GM12878 (cell line): ENCODE measurements around the gene RNF186. TPM values are rescaled to one million over a fixed set of nuclear protein-coding genes. Genes with fewer than 3 reads are reported as not detected.

Experiments
- ATAC-seq: fragments of 200-7000 bp; cut with Tn5 transposase; 3 replicates; pipeline ENCODE4 v1.9.1; 2020; ENCODE audit warnings: mild to moderate bottlenecking, moderate library complexity
- BruUV-seq: library from RNA; stranded (reverse); fragments of 400-500 nt; replicated peaks from 2 replicates; lab custom pipeline; 2021; lab: Mats Ljungman, UMichigan
- CTCF ChIA-PET: fragments of 300-600 bp; sonication (Branson Sonifier 250); formaldehyde crosslinking; extraction: SDS; loops from one replicate; lab custom pipeline; 2021; ENCODE audit warnings: inconsistent platforms; lab: Yijun Ruan, JAX
- POLR2A ChIA-PET: fragments of 350-600 bp; formaldehyde crosslinking; extraction: SDS; loops from one replicate; lab custom pipeline; 2021; ENCODE audit warnings: inconsistent platforms; lab: Charles Lee
- RAD21 ChIA-PET: fragments of 300-600 bp; sonication (Branson Sonifier 250); formaldehyde crosslinking; loops from one replicate; lab custom pipeline; 2023; ENCODE audit warnings: antibody characterized with exemption; ENCODE audit not compliant: unreplicated experiment; lab: Charles Lee
- SMC1A ChIA-PET: fragments of 300-600 bp; sonication (Branson Sonifier 250); formaldehyde crosslinking; loops from one replicate; lab custom pipeline; 2023; ENCODE audit not compliant: unreplicated experiment, uncharacterized antibody; lab: Charles Lee
- DNase-seq: peaks from one replicate; pipeline ENCODE4 v3.0.0-alpha.2; 2011; ENCODE audit warnings: low read depth, low spot score
- FAIRE-seq: peaks from 3 replicates; lab custom pipeline; 2011; peaks lifted over from hg19 to GRCh38; lab: Jason Lieb, UNC
- H2AFZ ChIP-seq: 2 replicates; pipeline ENCODE4 v1.6.0; 2011; ENCODE audit warnings: low read depth, low read length, control low read depth; ENCODE audit not compliant: control insufficient read depth
- H3K27ac ChIP-seq: 2 replicates; pipeline ENCODE4 v1.5.1; 2011; ENCODE audit warnings: control low read depth; ENCODE audit not compliant: control insufficient read depth, insufficient read depth
- H3K27me3 ChIP-seq, 2 experiments: replicated peaks in 1 of 2; 2 replicates each; pipeline versions ENCODE4 v1.6.0 to v1.6.1; 2011; ENCODE audit warnings: low read length in 1 of 2; ENCODE audit not compliant: control insufficient read depth in 2 of 2, insufficient read depth in 2 of 2
- H3K36me3 ChIP-seq, 2 experiments: 2 replicates each; pipeline ENCODE4 v1.5.1; 2011; ENCODE audit warnings: low read length in 1 of 2; ENCODE audit not compliant: control insufficient read depth in 2 of 2, insufficient read depth in 2 of 2
- H3K4me1 ChIP-seq: 2 replicates; pipeline ENCODE4 v1.6.1; 2011; ENCODE audit warnings: mild to moderate bottlenecking, low read length, moderate library complexity, mixed read lengths; ENCODE audit not compliant: control insufficient read depth, insufficient read depth
- H3K4me2 ChIP-seq: 2 replicates; pipeline ENCODE4 v1.6.0; 2011; ENCODE audit warnings: control low read depth; ENCODE audit not compliant: control insufficient read depth, insufficient read depth
- H3K4me3 ChIP-seq: fragments of 200-600 bp; sonication (generic); 2 replicates; pipeline ENCODE4 v1.5.1; 2016
- H3K79me2 ChIP-seq: 2 replicates; pipeline ENCODE4 v1.6.0; 2011; ENCODE audit warnings: low read length; ENCODE audit not compliant: control insufficient read depth, insufficient read depth
- H3K9ac ChIP-seq: 2 replicates; pipeline ENCODE4 v1.8.0; 2011; ENCODE audit warnings: low read length, control low read depth, mixed read lengths; ENCODE audit not compliant: control insufficient read depth, insufficient read depth
- H3K9me3 ChIP-seq: replicated peaks from 3 replicates; pipeline ENCODE4 v1.5.1; 2011; ENCODE audit warnings: mild to moderate bottlenecking, low read length; ENCODE audit not compliant: control insufficient read depth, insufficient read depth
- H4K20me1 ChIP-seq: 2 replicates; pipeline ENCODE4 v1.6.0; 2011; ENCODE audit not compliant: control insufficient read depth, insufficient read depth
- BCL11A ChIP-seq: IDR thresholded peaks from 2 replicates; pipeline ENCODE4 v1.6.1; 2011; ENCODE audit warnings: low read depth, low read length
- BMI1 ChIP-seq: fragments of 450-650 bp; IDR thresholded peaks from 2 replicates; pipeline ENCODE4 v1.6.1; 2016; ENCODE audit warnings: mild to moderate bottlenecking, moderate library complexity, borderline replicate concordance
- RB1 ChIP-seq: fragments of 450-650 bp; formaldehyde crosslinking; IDR thresholded peaks from 2 replicates; pipeline ENCODE4 v1.6.1; 2017; ENCODE audit warnings: mild to moderate bottlenecking, borderline replicate concordance
- RELA ChIP-seq: fragments of 450-650 bp; IDR thresholded peaks from 2 replicates; pipeline ENCODE4 v1.8.0; 2014; ENCODE audit warnings: borderline replicate concordance; ENCODE audit not compliant: partially characterized antibody
- SP1 ChIP-seq: IDR thresholded peaks from one replicate; pipeline ENCODE4 v1.6.1; 2011; ENCODE audit warnings: low read depth, low read length
- SREBF1 ChIP-seq: IDR thresholded peaks from 2 replicates; pipeline ENCODE4 v1.6.1; 2012; ENCODE audit warnings: mild to moderate bottlenecking, low read length
- STAT3 ChIP-seq: IDR thresholded peaks from 2 replicates; pipeline ENCODE4 v1.6.1; 2011; ENCODE audit warnings: low read depth, low read length, improper control_type of control experiment
- TCF12 ChIP-seq: IDR thresholded peaks from 2 replicates; pipeline ENCODE4 v1.6.1; 2011; ENCODE audit warnings: low read depth, mild to moderate bottlenecking, low read length
- ZBTB4 ChIP-seq: fragments of 450-650 bp; formaldehyde crosslinking; IDR thresholded peaks from 2 replicates; pipeline ENCODE4 v1.4.0; 2022; ENCODE audit warnings: mild to moderate bottlenecking, moderate library complexity
- WGBS: methylation state at CpG from one replicate; pipeline ENCODE4 v1.1.6; 2016; ENCODE audit warnings: low lambda C conversion rate; ENCODE audit not compliant: insufficient replicate concordance, insufficient coverage; ENCODE audit errors: missing lambda C conversion rate; 5-methylcytosine and 5-hydroxymethylcytosine counted together
- in situ Hi-C: fragments of 300-500 bp; cut with MboI; formaldehyde crosslinking; loops from 9 replicates; pipeline ENCODE4 v1.14.3; 2018; ENCODE audit warnings: mixed read lengths
- intact Hi-C: fragments of 100-400 bp; cut with micrococcal nuclease; formaldehyde crosslinking; loops from one replicate; pipeline ENCODE4 v1.14.2; 2022; ENCODE audit not compliant: unreplicated experiment
- polyA plus RNA-seq, 11 experiments: library from polyadenylated mRNA; depleted of rRNA in 4 of 11; unstranded in 6 of 11; stranded (reverse) in 5 of 11; fragments of >200 nt; fragmentation: Nextera tagmentation in 4 of 11; fragmentation: Illumina TruSeq in 1 of 11; extraction: Ambion mirVana in 4 of 11; extraction: Trizol in 1 of 11; gene quantifications; 1 replicate in 1 of 11; 2 replicates in 10 of 11; pipeline versions ENCODE4 v1.2.1 to v1.2.3, GENCODE V29; 2011 to 2016; ENCODE audit warnings: inconsistent platforms in 2 of 11, missing spikeins in 2 of 11, low read depth in 1 of 11
- total RNA-seq, 4 experiments: library from RNA; depleted of rRNA in 3 of 4; stranded (reverse); fragments of >200 nt in 3 of 4; fragmentation: Illumina TruSeq in 1 of 4; extraction: Trizol in 1 of 4; gene quantifications; 2 replicates each; pipeline versions ENCODE4 v1.2.1 to v1.2.3, GENCODE V29; 2013 to 2021

The RNF186 gene
- total and polyA plus RNA-seq, 10 of the 15 experiments (the other 5 are each of a cell fraction or from before 2014, with no cell fraction given), result not detected

DNA sequence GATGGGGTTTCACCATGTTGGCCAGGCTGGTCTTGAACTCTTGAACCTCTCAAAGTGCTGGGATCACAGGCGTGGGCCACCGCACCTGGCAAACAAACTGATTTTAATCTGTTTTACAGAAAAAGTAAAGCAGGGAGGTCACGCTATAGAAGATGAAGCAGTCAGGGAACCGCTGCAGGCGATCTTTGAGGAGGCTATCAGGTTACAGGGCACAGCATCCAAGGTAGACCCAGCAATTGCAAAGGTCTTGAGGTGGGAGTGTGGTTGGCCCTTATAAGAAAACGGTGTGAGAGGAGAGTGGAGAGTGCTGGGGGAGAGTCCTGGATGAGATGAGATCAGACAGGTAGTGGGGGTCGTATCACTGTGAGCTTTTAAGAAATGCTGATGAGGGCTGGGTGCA lies 12.8 kb downstream of the RNF186 start:
- H2AFZ ChIP-seq, result no peak overlapping the region
- no peak overlapping the region for H3K9ac ChIP-seq
- no peaks in the 10 kb centered on the region for H3K9me3 ChIP-seq
- ChIA-PET SMC1A (interaction anchor here (1.1 kb wide), 1 partner anchor 255 kb away, joined by 5 read pairs; no protein-coding TSS in a partner anchor), CTCF (interaction anchor here (1.0 kb wide), 1 partner anchor 11 kb away, joined by 3 read pairs; no protein-coding TSS in a partner anchor), RAD21 (no interaction called here)
- no peak overlapping the region for H3K27ac ChIP-seq
- no peaks in the 10 kb centered on the region for H3K27me3 ChIP-seq
- no peak for FAIRE-seq
- TF ChIP-seq STAT3 (no peak), RB1 (no peak), SP1 (no peak), ZBTB4 (no peak), RELA (no peak), SREBF1 (no peak), BCL11A (no peak), TCF12 (no peak), BMI1 (no peak)
- TF ChIP-seq, all 136 proteins: peak for 0
- WGBS, result 78% methylated on average over 7 of the region's 7 CpGs
- intact Hi-C loops, result no loop called here
- ATAC-seq (no peak), DNase-seq (no peak)
- no TSS peak for BruUV-seq
- Histone ChIP-seq H3K4me1 (peaks cover 7% of the 10 kb centered on the region), H3K4me2 (no peak overlapping the region), H3K36me3 (no peaks in the 10 kb centered on the region), H3K79me2 (peaks cover 4% of the 10 kb centered on the region), H4K20me1 (no peaks in the 10 kb centered on the region), H3K4me3 (no peak overlapping the region)
- POLR2A ChIA-PET, result no interaction called here
- in situ Hi-C loops, result no loop called here
